Middle frontal gyrus (tissue), 1 donor: ENCODE results near the gene HHIPL1.

Source experiments
- DNase-seq: peaks from one replicate; pipeline ENCODE4 v3.0.0-alpha.2; 2015; ENCODE audit warnings: low spot score; ENCODE audit errors: extremely low spot score

The HHIPL1 gene

GRCh38 chr14:99674064-99674650 lies 29.2 kb downstream of the HHIPL1 start:
- no peak for DNase-seq

- no peak for DNase-seq
These were observed 29.9 kb downstream of the HHIPL1 start for GRCh38 chr14:99674776-99675381.

- DNase-seq, result no peak
These were observed 30.5 kb downstream of the HHIPL1 start for GRCh38 chr14:99675382-99675835.

DNA sequence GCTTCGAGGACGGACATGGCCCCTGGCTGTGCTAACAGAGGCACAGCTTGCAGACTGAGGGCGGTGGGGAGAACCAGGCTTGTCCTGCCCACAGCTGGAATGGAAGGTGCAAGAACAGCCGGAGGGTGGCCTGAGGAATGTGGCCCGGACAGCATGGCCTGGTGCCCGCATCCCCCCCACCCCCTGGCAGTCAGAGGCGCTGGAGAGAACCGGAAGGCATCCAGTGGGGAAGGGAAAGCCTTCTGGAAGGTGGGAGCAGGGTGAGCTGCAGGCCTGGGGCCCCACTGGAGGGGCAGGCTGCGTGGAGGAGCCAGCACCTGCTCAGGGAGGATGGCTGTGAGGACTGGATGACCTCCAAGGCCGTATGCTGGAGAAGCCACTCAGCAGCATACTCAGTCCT lies 31.0 kb downstream of the HHIPL1 start:
- DNase-seq, result no peak

- no peak for DNase-seq
These were observed 31.7 kb downstream of the HHIPL1 start for GRCh38 chr14:99676657-99677056.

GRCh38 chr14:99677231-99678140 lies 32.6 kb downstream of the HHIPL1 start:
- DNase-seq, result no peak

GRCh38 chr14:99678198-99678597 lies 33.3 kb downstream of the HHIPL1 start:
- DNase-seq, result no peak

GRCh38 chr14:99679111-99679510 lies 34.2 kb downstream of the HHIPL1 start:
- no peak for DNase-seq

DNA sequence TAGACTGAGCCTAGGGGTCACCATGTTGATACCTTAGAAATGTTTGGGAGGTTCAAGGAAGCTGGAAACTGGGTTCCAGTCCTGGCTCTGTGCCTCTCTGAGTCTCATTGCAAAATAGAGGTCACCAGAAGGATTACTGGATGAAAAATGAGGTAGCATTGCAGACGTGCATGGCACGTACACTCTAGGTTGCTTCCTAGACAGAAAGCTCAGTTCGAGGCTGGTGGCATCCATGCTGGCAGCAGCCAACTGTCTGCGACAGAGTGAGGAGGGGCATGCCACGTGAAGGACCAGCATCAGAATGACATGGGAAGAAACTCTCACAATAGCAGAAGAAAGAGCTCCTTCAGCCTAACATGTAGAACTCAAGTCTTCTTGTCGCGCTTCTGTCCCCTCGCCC lies 34.6 kb downstream of the HHIPL1 start:
- no peak for DNase-seq

GRCh38 chr14:99679996-99680395 lies 35.1 kb downstream of the HHIPL1 start:
- DNase-seq, result no peak

- no peak for DNase-seq
These were observed 36.3 kb downstream of the HHIPL1 start for GRCh38 chr14:99681101-99681831.

- DNase-seq, result no peak
These were observed 36.9 kb downstream of the HHIPL1 start for GRCh38 chr14:99681832-99682148.

DNA sequence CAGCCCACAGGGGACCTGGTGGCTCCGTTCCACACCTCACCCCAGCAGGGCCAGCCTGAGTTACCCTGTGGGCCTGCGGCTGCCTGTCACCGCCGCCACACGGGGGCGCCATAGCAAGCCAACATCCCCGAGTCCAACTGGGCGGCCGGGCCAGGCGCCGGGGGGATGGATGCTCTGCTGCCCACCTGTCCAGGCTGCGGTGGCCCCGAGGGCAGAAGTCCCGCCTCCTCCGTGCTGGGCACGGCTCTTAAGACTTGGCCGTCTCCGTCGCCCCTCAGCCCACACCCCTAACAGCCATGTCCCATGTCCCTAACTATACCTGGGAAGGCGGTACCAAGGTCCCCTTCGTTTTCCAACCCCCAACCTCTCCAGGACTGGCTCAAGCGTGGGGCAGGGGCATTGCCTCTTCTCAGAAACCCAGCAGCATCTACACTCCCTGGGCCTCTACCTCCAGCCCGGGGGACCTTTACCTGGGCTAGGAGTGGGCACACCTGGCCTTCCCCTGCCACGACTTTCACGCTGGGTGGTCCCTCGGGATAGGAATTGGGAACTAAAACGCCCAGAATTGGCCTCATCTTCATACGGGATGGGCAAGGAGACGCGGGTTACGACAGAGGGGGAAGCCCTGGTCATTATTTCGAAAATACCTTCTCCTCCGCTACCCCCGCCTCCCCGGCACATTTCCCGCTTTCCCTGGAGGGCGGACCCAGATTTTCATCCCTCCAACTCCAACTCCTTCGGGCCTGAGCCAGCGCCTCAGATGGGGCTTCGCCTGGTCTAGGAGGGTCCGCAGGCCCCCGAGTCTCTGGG lies 38.1 kb downstream of the HHIPL1 start:
- peak; percentile 64 for DNase-seq

DNA sequence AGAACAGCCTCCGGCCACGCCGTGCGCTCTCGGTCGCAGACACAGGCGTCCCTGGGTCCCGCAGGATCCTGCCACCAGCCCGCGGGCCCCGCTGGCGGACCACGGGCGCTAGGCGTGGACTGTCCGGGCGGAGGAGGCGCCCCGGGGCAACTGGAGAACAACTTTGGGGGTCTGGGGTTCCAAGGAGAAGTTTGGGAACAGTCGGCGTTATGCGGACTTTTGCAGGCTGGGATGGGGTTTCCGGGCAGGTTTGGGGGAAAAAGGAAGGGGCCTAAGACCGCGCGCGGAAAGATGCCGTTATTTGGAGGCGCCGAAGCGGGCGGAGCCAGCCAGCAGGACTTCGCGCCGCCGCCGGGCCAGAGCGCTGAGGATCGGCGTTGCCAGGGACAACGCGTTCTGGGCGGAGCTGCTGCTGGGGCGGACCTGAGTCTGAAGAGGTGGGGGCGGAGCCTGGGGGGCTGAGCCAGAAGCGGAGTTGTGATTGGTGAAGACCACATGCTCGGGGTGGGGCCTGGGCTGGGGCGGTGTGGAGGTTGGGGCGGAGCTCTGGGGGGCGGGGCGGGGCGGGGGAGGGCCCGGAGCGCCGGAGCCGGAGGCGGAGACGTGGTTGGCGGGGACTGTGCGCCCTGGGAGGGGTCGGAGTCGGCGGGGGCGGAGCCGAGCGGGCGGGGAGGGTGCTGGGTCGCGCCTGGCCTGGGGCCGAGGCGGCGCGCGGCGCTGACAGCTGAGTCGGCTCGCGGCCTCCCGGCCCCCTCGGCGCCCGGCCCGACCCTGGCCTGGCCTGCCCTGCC lies 38.9 kb downstream of the HHIPL1 start, which contains the start of gene CYP46A1:
CYP46A1 (plus strand) TSS at position 680 of the 791 bp plus-strand sequence. CDS start 120 bp downstream, outside the sequence.
- DNase-seq, result peak; percentile 98

GRCh38 chr14:99684410-99684934 lies 39.5 kb downstream of the HHIPL1 start:
- DNase-seq, result no peak

DNA sequence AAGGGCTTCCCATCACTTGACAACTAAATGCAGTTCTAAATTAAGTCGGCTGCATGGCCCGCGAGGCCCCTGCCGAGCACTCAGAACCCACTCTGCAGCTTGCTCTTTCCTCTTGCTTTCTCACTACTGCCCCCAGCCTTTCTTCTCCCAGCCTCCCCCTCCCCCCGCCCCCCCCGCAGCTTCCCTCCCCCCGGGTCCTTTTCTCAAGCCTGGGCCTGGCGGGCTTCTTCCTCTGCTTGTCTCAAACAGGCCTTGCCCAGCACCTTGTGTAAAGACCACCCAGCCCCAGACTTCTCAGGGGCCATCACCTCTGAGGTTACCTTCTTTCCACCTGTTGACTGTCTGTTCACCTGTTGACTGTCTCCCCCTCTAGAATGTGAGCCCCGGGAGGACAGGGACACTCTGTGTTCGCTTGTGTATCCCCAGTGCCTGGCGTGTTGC lies 40.2 kb downstream of the HHIPL1 start:
- DNase-seq, result no peak

GRCh38 chr14:99685596-99685995 lies 40.7 kb downstream of the HHIPL1 start:
- no peak for DNase-seq

DNA sequence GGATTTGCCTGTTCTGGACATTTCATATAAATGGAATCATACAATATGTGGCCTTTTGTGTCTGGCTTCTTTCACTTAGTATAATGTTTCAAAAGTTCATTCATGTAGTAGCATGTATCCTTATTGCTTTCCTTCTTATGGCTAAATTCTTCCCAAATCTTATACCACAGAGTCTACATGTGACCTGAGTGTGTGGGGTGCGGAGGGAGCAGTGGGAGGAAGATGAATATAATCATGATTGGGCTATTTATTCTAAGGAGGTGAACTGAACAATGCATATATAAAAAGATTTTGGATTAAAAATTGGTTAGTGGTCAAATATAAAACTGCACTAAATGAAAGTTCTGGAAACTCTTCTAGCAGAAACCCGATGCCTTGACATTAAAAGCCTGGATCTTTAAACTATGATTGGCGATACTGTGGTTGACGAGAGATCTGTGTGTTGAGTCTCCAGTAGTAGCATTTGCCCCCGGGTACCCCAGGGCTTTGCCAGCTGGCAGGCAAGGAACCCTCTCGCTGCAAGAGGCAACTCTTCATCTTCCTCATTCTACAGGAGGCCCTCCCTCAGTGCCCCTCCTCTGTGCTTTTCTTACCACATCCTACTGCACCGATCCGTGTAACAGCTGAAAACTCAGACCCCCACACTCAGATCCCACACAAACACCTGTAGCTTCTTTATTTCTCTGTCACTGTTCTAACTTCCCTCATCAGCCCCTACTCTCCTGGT lies 41.8 kb downstream of the HHIPL1 start:
- no peak for DNase-seq
